ENCODE results near the gene GBA2. TPM values are rescaled to one million over a fixed set of nuclear protein-coding genes. Genes with fewer than 3 reads are reported as not detected.

GBA2 gene
- total and polyA plus RNA-seq, 2 experiments from 2014 or later: 32.1 to 80.1 TPM

DNA sequence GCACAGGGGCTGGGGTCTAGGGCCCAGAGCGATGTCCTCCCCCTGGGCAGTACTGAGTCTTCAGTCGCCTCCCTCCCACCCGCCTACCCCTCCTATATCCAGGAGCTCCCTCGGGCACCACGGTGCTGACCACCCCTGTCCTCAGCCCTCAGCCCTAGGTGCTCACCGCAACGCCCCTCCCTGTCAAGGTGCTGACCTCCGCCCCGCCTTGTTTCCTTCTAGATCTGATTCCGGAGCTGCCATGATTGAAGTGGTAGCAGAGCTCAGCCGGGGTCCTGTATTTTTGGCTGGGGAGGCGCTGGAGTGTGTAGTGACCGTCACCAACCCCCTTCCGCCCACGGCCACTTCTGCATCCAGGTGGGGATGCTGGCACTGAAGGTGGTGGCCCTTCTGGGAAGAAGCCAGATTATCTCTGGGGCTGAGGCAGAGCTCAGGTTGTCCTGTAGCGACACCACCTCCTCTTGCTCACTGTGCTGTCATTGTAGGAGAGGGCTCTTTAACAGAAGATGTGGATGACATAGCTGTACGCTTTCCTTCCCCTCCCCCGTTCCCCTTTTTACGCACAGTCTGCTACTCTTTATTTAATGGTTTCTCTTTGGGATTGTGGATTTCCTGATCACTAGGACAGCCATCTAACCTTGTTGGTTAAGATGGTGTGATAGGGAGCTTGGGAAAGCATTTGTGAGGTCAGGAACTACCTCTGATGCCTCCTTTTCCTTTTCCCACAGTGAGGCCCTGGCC, 657 bp upstream of the GBA2 start (continued):
- no peak for TF ChIP-seq JUNB (IDR thresholded peaks at IDR 0.05; ENCODE audit: unreplicated experiment)
- TF ChIP-seq ZNF114 (CRISPR knock-in tag; IDR thresholded peaks at IDR 0.05): no peak
- TF ChIP-seq, protein P1, sequence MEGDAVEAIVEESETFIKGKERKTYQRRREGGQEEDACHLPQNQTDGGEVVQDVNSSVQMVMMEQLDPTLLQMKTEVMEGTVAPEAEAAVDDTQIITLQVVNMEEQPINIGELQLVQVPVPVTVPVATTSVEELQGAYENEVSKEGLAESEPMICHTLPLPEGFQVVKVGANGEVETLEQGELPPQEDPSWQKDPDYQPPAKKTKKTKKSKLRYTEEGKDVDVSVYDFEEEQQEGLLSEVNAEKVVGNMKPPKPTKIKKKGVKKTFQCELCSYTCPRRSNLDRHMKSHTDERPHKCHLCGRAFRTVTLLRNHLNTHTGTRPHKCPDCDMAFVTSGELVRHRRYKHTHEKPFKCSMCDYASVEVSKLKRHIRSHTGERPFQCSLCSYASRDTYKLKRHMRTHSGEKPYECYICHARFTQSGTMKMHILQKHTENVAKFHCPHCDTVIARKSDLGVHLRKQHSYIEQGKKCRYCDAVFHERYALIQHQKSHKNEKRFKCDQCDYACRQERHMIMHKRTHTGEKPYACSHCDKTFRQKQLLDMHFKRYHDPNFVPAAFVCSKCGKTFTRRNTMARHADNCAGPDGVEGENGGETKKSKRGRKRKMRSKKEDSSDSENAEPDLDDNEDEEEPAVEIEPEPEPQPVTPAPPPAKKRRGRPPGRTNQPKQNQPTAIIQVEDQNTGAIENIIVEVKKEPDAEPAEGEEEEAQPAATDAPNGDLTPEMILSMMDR (conservative IDR thresholded peaks at IDR 0.05; ENCODE audit: low read depth in 2 of 2): no peak

DNA sequence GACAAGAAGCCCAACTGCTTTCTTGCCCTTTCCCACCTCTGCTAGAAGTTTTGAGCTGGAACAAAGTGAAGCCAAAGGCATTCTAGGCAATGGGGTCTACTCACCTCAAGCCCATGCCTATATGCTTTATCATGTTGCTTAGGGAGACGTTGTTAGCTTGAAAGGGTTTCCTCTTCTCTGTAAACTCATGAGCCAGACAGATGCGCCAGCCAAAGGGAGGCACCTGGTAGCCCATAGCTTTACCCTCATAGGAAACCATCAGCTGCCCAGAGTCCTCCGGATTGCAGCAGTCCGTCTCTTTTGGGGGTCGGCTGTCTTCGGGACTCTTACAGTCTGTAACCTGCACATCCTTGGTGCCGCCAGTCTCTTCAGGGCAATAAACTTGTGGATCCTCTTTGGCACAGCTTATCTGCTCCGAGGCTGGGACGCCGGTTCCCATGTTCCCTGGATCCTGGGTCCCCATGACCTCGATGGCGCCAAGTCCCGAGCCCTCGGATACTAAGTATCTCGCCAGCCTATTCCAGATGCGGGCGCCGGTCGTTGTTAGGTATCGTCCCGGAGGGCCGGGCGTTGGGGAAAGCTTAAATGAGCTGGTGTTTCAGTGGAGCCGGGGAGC, 678 bp downstream of the GBA2 start:
- Histone ChIP-seq H3K4me3 (peak overlapping the region; percentile 100), H2AFZ (peak overlapping the region; percentile 92), H3K36me3 (ENCODE audit: insufficient read depth) (peaks cover 14% of the 10 kb centered on the region), H3K9me2 (ENCODE audit: insufficient read depth) (no peaks in the 10 kb centered on the region), H3K4me2 (peak overlapping the region; percentile 99), H3K27me3 (ENCODE audit: insufficient read depth) (no peaks in the 10 kb centered on the region), H3K4me1 (ENCODE audit: insufficient read depth) (peaks cover 30% of the 10 kb centered on the region), H3K79me2 (replicated peaks; ENCODE audit: insufficient read depth) (peaks cover 41% of the 10 kb centered on the region), H3F3A (replicated peaks; ENCODE audit: low read depth) (peaks cover 13% of the 10 kb centered on the region), H4K20me1 (replicated peaks; ENCODE audit: insufficient read depth) (peaks cover 30% of the 10 kb centered on the region), H3K27ac (ENCODE audit: low read depth) (peak overlapping the region; percentile 80; the same call in 1 of the 2 replicates)
- ATAC-seq (peak; percentile 5), DNase-seq (ENCODE audit: low spot score) (no peak)
- Mint-ChIP-seq H3K27ac (peak overlapping the region; percentile 93), H3K4me1 (peaks cover 24% of the 10 kb centered on the region), H3K9me3 (no peaks in the 10 kb centered on the region), H3K4me3 (peak overlapping the region; percentile 93), H3K27me3 (ENCODE audit: insufficient read depth, low read depth, poor library complexity) (peaks cover 7% of the 10 kb centered on the region), H3K36me3 (ENCODE audit: low read depth) (peaks cover 41% of the 10 kb centered on the region)
- TF ChIP-seq ZNF114 (CRISPR knock-in tag; IDR thresholded peaks at IDR 0.05): no peak
- TF ChIP-seq, protein P2, sequence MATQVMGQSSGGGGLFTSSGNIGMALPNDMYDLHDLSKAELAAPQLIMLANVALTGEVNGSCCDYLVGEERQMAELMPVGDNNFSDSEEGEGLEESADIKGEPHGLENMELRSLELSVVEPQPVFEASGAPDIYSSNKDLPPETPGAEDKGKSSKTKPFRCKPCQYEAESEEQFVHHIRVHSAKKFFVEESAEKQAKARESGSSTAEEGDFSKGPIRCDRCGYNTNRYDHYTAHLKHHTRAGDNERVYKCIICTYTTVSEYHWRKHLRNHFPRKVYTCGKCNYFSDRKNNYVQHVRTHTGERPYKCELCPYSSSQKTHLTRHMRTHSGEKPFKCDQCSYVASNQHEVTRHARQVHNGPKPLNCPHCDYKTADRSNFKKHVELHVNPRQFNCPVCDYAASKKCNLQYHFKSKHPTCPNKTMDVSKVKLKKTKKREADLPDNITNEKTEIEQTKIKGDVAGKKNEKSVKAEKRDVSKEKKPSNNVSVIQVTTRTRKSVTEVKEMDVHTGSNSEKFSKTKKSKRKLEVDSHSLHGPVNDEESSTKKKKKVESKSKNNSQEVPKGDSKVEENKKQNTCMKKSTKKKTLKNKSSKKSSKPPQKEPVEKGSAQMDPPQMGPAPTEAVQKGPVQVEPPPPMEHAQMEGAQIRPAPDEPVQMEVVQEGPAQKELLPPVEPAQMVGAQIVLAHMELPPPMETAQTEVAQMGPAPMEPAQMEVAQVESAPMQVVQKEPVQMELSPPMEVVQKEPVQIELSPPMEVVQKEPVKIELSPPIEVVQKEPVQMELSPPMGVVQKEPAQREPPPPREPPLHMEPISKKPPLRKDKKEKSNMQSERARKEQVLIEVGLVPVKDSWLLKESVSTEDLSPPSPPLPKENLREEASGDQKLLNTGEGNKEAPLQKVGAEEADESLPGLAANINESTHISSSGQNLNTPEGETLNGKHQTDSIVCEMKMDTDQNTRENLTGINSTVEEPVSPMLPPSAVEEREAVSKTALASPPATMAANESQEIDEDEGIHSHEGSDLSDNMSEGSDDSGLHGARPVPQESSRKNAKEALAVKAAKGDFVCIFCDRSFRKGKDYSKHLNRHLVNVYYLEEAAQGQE (IDR thresholded peaks at IDR 0.05; ENCODE audit: unreplicated experiment): no peak
- TF ChIP-seq ZNF331 (CRISPR knock-in tag; IDR thresholded peaks at IDR 0.05; ENCODE audit: low read depth): no peak
- TF ChIP-seq CREB1 (CRISPR knock-in tag; IDR thresholded peaks at IDR 0.05; ENCODE audit: low read depth): no peak
- TF ChIP-seq STAT1 (IDR thresholded peaks at IDR 0.05; ENCODE audit: unreplicated experiment): no peak
- TF ChIP-seq POLR2AphosphoS5 (IDR thresholded peaks at IDR 0.05; ENCODE audit: low read depth): no peak
- no peak for TF ChIP-seq EZH2phosphoT487 (IDR thresholded peaks at IDR 0.05; ENCODE audit: unreplicated experiment)
- TF ChIP-seq, protein P3, sequence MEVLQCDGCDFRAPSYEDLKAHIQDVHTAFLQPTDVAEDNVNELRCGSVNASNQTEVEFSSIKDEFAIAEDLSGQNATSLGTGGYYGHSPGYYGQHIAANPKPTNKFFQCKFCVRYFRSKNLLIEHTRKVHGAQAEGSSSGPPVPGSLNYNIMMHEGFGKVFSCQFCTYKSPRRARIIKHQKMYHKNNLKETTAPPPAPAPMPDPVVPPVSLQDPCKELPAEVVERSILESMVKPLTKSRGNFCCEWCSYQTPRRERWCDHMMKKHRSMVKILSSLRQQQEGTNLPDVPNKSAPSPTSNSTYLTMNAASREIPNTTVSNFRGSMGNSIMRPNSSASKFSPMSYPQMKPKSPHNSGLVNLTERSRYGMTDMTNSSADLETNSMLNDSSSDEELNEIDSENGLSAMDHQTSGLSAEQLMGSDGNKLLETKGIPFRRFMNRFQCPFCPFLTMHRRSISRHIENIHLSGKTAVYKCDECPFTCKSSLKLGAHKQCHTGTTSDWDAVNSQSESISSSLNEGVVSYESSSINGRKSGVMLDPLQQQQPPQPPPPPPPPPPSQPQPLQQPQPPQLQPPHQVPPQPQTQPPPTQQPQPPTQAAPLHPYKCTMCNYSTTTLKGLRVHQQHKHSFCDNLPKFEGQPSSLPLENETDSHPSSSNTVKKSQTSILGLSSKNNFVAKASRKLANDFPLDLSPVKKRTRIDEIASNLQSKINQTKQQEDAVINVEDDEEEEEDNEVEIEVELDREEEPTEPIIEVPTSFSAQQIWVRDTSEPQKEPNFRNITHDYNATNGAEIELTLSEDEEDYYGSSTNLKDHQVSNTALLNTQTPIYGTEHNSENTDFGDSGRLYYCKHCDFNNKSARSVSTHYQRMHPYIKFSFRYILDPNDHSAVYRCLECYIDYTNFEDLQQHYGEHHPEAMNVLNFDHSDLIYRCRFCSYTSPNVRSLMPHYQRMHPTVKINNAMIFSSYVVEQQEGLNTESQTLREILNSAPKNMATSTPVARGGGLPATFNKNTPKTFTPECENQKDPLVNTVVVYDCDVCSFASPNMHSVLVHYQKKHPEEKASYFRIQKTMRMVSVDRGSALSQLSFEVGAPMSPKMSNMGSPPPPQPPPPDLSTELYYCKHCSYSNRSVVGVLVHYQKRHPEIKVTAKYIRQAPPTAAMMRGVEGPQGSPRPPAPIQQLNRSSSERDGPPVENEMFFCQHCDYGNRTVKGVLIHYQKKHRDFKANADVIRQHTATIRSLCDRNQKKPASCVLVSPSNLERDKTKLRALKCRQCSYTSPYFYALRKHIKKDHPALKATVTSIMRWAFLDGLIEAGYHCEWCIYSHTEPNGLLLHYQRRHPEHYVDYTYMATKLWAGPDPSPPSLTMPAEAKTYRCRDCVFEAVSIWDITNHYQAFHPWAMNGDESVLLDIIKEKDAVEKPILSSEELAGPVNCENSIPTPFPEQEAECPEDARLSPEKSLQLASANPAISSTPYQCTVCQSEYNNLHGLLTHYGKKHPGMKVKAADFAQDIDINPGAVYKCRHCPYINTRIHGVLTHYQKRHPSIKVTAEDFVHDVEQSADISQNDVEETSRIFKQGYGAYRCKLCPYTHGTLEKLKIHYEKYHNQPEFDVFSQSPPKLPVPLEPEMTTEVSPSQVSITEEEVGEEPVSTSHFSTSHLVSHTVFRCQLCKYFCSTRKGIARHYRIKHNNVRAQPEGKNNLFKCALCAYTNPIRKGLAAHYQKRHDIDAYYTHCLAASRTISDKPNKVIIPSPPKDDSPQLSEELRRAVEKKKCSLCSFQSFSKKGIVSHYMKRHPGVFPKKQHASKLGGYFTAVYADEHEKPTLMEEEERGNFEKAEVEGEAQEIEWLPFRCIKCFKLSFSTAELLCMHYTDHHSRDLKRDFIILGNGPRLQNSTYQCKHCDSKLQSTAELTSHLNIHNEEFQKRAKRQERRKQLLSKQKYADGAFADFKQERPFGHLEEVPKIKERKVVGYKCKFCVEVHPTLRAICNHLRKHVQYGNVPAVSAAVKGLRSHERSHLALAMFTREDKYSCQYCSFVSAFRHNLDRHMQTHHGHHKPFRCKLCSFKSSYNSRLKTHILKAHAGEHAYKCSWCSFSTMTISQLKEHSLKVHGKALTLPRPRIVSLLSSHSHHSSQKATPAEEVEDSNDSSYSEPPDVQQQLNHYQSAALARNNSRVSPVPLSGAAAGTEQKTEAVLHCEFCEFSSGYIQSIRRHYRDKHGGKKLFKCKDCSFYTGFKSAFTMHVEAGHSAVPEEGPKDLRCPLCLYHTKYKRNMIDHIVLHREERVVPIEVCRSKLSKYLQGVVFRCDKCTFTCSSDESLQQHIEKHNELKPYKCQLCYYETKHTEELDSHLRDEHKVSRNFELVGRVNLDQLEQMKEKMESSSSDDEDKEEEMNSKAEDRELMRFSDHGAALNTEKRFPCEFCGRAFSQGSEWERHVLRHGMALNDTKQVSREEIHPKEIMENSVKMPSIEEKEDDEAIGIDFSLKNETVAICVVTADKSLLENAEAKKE (CRISPR knock-in tag; IDR thresholded peaks at IDR 0.05): no peak

Measured in GM23338 (cell line).